ENCODE measurements around the gene THAP12.

DNA sequence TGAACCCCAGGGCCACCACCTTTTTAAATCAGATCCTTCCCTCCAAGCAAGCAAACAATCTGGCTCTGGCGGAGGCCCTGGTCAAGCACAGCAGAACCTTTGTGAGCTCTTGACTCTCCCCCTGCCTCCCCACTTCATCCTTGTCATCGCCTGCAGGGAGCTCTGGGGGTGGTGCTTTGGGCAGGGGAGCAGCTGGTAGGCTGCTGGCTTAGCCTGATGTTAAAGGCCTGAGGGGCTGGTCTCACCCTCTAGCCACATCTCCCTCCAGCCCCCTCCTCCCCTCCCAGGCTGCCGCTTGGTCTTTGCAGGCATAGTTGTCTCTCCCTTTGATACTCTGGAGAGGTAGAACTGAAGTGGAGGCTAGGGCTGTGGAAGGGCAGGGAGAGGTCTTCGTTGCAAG is 50.9 kb downstream of the THAP12 start:
- TF ChIP-seq, protein P1, sequence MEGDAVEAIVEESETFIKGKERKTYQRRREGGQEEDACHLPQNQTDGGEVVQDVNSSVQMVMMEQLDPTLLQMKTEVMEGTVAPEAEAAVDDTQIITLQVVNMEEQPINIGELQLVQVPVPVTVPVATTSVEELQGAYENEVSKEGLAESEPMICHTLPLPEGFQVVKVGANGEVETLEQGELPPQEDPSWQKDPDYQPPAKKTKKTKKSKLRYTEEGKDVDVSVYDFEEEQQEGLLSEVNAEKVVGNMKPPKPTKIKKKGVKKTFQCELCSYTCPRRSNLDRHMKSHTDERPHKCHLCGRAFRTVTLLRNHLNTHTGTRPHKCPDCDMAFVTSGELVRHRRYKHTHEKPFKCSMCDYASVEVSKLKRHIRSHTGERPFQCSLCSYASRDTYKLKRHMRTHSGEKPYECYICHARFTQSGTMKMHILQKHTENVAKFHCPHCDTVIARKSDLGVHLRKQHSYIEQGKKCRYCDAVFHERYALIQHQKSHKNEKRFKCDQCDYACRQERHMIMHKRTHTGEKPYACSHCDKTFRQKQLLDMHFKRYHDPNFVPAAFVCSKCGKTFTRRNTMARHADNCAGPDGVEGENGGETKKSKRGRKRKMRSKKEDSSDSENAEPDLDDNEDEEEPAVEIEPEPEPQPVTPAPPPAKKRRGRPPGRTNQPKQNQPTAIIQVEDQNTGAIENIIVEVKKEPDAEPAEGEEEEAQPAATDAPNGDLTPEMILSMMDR (conservative IDR thresholded peaks at IDR 0.05; ENCODE audit: low read depth, low read length), result no peak
- TF ChIP-seq EZH2 (IDR thresholded peaks at IDR 0.05; ENCODE audit: low read length, unreplicated experiment) (no peak), EZH2phosphoT487 (IDR thresholded peaks at IDR 0.05; ENCODE audit: borderline replicate concordance, low read length) (no peak)
